ENCODE data around the gene BCAS4.

The BCAS4 gene

GRCh38 chr20:50828363-50829136 lies 33.7 kb downstream of the BCAS4 start:
- no peak for DNase-seq

GRCh38 chr20:50831622-50832021 lies 36.8 kb downstream of the BCAS4 start:
- DNase-seq = no peak

GRCh38 chr20:50834599-50835005 lies 39.7 kb downstream of the BCAS4 start:
- no peak for DNase-seq

- DNase-seq = no peak
Observed at GRCh38 chr20:50837532-50838321, 42.9 kb downstream of the BCAS4 start.

DNA sequence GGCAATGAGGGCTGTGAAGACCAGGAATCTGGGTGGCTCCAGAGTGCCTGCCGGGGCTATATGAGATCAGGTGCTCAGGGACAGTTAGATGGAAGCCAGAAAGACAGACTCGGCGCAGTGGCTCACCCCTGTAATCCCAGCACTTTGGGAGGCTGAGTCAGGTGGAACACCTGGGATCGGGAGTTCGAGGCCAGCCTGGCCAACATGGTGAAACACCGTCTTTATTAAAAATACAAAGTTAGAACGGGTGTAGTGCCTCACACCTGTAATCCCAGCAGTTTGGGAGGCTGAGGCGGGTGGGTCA lies 43.4 kb downstream of the BCAS4 start:
- no peak for DNase-seq

DNA sequence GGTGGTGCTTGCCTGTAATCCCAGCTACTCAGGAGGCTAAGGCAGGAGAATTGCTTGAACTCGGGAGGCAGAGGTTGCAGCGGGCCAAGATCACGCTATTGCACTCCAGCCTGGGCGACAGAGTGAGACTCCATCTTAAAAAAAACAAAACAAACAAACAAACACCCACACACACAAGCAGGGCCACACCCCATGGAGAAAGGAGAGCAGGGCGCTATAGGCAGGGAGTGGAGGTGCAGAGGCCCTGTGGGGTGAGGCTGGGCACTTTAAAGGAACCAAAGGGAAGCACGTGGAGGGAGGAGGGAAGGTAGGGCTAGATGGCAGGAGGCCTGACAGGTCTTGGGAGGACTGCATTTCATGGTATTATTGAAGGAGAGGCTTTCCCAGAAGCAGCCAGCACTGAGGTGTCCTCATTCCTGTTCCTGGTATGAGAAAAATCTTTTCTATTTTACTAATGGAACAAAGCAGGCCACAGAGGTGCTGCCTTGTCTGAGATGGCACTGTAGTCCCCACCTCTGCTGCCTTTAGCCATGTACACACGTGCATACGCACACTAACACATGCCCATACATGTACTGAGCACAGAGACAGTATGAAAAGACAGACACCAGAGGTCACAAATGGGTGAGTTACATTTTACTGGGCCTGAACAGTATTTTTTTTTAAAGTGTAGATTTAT lies 44.0 kb downstream of the BCAS4 start:
- DNase-seq = no peak

- DNase-seq = no peak
Observed at GRCh38 chr20:50842821-50843220, 48.0 kb downstream of the BCAS4 start.

- no peak for DNase-seq
Observed at GRCh38 chr20:50843331-50844276, 48.7 kb downstream of the BCAS4 start.

DNA sequence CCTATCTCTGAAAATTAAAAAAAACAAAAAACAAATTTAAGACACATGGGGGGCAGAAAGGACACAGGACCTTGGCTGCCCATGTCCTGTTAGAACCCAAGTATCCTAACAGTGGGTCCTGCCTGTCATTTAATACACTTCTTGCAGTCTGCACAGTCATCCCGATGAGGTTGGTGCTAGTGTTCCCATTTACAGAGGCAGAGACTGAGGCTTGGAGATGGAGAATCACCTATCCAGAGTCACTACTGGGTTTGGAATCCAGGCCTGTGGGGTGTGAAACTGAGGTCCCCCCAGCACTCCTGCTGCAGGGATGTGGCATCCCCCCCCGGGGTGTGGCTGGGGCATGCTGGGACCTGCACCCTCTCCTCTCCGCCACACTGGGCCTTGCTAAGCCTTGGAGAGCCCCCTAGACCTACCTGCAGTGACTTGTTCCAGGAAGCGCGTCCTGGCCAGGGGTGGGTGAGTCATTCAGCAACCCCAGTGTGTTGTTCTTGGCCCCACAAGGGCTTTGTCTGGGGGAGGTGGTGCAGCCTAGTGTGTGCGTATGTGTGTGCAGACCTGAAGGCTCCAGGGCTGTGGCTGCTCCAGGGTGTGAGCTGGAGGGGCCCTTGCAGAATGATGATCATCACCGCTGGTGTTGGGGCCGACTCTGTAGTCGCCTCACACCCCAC lies 49.7 kb downstream of the BCAS4 start:
- DNase-seq = peak; percentile 29

GRCh38 chr20:50845566-50846215 lies 50.8 kb downstream of the BCAS4 start:
- no peak for DNase-seq

DNA sequence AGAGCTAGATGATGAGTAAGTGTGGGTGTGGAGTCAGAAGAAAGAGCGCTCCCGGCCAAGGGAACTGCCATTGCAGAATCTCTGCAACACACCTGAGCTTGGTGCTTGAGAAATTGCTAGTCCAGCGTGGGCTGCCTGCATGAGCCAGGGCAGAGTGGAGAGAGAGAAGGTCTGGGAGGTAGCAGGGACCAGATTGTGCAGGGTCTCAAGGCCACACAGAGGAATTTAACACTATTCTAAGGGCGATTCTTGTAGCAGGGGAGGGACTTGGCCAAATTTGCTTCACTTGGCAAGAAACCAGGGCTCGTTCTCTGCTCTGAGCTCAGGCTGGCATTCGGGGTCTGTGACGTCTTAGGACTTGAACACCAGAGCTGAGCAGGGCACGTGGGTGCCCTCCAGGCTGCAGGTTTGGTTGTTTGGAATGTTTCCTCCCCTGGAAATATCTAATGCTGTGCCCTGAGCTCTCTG lies 53.5 kb downstream of the BCAS4 start:
- no peak for DNase-seq

DNA sequence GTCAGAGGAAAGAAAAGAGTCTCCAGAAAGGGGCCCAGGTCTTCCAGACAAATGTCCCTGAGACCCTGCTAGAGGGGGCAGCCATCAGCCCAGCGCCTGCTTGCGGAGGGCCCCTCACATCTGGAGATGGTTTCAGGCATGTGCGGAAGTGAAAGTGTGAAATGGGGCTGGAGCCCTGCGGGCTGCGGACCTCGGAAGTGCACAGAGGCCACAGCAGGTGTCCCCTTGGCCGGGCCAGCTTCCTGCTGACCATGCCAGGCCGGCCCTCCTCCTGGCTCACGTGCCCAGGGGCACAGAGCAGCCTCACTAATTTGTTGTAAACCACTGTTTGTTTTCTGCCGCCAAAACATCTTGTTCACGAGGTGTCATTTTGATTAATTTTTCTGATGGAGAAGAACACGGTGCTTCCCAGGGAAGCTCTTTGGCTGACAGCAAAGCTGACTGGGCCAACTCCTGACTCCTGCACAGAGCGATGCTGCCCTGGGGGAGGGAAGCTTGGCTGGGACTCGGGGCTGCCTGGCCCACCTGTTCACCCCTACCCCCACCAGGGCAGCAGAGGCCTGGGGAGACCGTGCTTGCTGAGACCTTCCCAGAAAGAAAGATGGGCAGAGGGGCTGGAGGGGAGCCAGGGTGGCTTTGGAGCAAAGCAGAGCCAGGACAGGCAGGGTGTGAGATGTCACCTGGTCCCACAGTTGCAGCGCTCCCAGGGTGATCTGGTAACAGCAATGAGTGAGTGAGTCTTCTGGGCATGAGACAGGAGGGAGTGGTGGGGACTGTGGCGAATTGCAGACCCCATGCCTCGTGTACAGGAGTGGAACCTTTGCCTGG lies 54.2 kb downstream of the BCAS4 start:
- no peak for DNase-seq

DNA sequence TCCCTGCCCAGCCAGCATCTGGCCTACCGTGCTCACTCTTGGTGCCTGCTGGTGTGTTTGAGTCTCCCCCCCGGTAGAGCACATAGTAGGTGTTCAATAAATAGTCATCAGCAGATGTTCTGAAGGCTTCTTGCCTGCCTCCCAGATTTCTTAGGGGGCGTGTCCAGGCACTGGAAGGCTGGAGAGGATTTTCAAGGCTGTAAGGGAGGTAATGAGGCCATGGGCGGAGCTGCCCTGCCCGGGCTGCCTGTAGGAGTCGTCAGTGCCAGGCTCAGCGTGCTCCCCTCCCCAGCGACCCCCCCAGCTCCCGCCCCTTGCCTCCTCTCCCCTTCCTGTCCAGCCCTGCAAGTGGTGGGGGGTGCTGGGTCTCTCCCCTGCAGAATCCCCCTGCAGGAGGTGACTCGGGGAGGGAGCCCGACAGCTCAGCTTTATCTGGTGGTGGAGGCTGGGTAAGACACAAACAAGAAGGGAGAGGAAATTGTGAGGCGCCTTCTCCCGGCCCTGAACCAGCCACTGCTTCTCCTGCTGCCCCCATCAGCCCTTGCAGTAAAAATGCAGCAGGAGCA lies 55.9 kb downstream of the BCAS4 start:
- no peak for DNase-seq

DNA sequence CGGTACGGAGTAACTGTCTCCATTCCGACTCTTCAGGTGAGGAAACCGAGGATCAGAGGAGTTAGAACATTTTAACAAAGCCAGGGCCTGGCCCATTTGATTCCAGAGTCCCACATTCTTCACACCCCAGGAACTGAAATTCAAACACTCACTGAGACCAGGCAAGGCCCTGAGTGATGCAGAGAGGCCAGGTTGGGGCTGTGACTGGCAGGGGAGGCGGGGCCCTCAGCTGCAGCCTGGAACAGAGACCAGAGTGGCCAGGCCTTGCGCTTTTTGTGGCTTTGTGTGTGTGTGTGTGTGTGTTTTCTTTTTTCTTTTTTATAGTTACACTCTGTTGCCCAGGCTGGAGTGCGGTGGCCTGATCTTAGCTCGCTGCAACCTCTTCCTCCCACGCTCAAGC lies 57.2 kb downstream of the BCAS4 start:
- no peak for DNase-seq

GRCh38 chr20:50854506-50855249 lies 59.8 kb downstream of the BCAS4 start:
- no peak for DNase-seq

- DNase-seq = no peak
Observed at GRCh38 chr20:50855498-50856474, 60.9 kb downstream of the BCAS4 start.

- DNase-seq = no peak
Observed at GRCh38 chr20:50856475-50857041, 61.7 kb downstream of the BCAS4 start.

- no peak for DNase-seq
Observed at GRCh38 chr20:50857348-50857747, 62.5 kb downstream of the BCAS4 start.
